GM19438 (cell line): Measurements from ENCODE around the gene ICAM2.
"Not testable (repeated sequence)": the region's sequence is repeated elsewhere in the genome, so short reads cannot be mapped to it uniquely, and the experiment has no call there.

Source experiments
- ATAC-seq: cut with Tn5 transposase; IDR thresholded peaks from one replicate; pipeline ENCODE4 v1.9.1; 2021; ENCODE audit warnings: low read depth; ENCODE audit not compliant: unreplicated experiment

The ICAM2 gene

DNA sequence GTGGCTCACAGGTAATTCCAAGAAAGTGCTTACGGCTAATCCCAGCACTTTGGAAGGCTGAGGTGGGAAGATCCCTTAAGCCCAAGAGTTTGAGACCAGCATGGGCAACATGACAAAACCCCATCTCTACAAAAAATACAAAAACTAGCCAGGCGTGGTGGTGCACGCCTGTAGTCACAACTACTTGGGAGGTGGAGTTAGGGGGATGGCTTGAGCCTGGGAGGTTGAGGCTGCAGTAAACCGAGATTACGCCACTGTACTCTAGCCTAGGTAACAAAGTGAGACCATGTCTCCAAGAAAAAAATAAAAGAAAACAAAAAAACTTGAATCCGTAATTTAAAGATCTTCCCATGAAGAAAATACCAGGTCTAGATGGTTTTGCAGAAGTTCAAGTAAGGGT lies 5.0 kb downstream of the ICAM2 start:
- no peak for ATAC-seq

DNA sequence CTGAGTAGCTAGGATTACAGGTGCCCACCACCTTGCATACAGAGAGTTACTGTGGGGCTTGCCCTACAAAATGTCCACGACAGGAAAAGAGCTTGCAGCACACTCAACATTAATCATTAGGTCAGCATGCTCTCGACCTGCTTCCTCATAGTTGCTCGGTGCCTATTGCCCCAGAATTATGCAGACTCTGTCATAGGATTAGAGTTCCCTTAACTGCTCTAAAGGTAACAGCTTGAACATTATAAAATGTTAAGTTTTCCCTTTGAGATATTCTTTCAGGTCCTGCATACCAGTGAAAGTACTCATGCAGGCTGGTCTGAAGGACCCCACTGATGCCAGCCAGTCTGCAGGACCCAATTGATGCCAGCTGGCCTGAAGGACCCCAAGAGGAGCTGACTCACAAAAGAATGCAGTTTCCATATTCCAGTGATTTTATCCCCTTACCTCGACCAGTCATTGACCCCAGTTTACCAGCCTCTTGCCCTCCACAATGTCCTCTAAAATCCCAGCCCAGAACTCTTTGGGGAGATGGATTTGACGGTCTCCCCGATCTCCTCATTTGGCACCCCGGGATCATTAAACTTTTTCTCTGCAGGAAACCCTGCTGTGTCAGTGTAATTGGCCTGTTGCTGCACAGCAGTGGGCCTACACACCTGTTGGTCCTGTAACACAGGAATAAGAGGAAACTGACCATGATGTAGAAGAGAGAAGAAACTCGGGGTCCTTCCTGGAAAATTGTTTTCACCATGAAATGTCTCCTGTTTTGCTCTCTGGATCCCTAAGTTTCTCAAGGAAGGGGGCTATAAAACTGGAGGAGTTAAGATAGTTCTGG lies 10.6 kb downstream of the ICAM2 start:
- ATAC-seq, result no peak

DNA sequence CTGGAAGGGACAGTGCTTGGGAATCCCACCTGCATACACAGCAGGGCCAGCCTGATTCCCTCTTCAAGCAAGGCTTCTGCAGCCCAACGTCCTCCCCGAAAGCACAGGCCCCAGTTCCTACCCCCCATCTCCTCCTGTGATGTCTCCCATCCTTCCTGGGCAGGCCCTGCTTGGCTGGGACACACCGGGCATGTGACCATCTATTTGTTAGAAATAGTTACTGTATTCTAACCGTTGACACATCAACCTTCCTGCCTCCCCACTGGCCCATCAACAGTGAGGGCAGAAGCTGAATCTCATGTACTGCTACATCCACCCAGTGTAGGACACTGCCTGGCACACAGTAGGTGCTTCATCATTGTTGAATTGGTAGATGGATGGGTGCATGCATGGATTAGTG lies 11.6 kb downstream of the ICAM2 start:
- no peak for ATAC-seq

DNA sequence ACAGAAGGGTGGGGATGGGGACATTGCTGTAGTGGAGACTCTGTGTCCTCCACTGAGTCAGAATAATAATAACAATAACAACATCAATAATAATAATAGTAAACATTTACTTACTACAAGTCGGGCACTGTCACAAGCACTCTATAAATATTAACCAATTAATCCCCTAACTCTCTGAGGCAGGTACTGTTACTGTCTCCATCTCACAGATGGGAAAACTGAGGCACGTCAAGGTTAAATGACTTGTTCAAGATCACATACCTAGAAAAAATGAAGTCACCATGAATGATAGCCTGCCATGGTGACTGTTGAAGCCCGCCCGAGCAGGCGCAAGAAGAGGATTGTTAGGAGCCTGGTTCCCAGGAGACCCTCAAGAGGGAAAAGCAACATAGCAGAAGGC lies 12.1 kb downstream of the ICAM2 start:
- no peak for ATAC-seq

DNA sequence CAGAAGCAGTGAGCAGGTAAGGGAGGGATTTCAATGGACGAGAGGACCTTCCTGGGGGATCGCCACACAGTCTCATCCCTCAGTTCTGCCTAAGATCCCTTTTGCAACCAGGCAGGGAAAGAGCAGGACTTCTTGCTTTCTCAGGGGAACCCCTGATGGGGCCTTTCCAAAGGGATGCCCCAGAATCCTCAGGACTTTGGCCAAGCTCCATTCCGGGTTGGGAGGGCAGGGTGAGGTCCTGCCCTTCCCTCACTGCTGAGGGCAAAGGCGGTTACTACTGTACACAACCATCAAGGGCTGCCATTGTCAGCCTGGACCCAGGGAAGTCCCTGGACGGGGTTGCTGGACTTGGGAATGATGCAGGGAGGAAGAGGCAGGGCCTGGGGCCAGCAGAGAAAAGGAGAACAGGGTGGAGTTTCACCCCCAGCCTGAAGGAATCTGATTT lies 12.6 kb downstream of the ICAM2 start:
- no peak for ATAC-seq

DNA sequence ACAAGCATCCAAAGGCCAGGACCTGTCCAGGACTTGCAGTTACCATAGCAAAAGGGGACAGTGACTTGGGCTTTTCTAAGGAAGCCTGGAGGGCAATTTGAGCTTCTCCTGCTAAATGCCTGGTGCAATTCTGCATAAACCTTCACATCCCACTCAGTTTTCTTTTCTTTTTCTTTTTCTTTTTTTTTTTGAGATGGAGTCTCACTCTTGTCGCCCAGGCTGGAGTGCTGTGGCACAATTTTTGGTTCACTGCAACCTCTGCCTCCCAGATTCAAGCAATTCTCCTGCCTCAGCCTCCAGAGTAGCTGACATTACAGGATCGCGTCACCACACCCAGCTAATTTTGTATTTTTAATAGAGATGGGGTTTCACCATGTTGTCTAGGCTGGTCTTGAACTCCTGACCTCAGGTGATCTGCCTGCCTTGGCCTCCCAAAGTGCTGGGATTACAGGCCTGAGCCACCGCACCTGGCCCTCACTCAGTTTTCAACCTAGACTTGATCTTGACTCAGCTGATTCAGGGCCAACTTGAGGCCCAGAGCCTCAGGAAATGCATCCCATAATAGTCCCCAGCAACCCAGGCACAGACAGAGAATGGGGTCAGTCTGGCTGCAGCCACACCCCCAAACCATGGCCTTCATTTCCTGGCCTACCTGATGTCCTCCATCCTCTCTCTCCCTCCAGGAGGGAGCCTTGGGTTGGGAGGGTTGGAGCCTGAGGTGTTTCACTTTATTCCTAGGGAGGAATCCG lies 13.2 kb downstream of the ICAM2 start:
- ATAC-seq, result not testable (repeated sequence)

DNA sequence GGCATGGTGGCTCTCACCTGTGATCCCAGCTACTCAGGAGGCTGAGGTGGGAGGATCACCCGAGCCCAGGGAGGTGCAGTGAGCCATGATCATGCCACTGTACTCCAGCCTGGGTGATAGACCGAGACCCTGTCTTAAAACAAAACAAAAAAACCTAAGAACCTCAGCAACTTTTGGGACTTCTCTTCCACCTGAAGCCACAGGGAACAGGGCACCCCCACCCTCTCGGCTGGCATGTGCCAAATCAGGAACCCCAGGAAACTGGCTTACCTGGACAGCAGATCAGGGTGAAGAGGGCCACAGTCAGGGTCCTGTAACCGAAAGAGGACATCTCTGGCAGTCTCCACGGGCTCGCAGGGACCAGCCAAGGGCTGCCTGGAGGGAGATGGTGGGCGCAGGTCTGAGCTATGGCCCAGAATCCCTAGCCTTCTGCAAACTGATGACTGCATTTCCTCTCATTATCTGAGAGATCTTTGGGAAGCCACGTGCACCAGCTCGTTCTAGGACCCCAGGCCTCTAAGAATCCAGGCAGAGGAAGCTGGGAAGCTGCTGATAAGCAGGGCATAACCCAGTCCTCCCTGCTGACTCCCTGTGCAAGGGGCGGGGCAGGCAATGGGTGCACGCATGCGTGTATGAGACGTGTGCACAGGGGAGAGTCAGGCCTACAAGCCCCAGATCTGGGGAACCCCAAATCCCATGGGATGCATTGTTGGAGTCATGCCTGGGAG lies 13.9 kb downstream of the ICAM2 start:
- ATAC-seq, result no peak

DNA sequence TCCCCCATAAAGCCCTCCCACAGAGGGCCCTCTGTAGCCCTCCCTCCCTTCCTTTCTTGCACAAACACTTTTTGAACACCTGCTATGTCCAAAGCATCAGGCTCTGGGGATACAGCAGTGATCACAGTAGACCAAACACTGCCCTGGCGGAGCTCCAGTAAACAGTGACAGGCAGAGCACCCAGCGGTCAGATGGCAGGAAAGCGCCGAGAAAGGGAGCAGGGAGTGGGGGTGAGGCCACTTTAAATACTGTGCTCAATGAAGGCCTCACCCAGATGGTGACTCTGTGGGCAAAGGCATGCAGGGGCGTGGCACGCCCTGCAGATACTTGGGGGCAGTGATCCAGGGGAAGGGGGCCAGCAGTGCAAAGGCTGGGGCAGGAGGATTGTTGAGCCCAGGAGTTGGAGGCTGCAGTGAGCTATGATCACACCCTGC lies 14.7 kb downstream of the ICAM2 start:
- ATAC-seq, result no peak

DNA sequence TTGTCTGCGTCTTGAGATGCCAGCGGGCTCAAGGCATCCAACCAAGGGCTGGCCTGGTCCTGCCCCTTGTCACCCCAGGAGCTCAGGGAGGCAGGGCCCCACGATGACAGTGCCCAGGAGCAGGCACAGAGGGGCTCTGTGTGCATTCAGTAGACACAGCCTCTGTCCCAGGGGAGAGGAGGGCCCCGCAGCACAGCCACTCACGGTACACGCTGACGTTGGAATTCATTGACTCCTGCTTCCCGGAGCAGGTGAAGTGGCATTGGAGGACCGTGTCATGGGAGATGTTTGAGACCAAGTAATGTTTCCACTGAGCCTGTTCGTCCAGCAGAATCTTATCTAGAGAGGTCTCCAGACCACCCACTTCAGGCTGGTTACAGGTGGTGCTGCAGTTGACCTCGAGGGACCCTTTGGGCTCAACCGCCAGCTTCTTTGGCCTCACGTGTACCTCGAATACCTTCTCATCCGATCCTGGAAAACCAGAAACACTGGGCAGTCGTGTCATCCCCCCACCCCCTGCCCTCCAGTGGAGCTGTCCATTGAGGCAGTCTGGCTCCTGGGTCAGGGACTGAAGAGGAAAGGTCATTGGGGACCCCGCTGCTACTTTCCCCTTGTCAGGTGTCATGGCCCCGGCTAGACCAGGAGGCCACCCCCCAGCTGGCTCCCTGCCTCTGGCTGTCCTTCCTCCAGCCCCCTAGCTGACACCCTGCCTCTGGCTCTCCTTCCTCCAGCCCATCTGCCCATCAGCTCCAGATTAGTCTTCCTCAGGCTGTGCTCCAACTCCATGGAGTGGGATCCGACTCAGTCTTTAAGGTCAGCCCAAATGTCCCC lies 15.3 kb downstream of the ICAM2 start:
- no peak for ATAC-seq

DNA sequence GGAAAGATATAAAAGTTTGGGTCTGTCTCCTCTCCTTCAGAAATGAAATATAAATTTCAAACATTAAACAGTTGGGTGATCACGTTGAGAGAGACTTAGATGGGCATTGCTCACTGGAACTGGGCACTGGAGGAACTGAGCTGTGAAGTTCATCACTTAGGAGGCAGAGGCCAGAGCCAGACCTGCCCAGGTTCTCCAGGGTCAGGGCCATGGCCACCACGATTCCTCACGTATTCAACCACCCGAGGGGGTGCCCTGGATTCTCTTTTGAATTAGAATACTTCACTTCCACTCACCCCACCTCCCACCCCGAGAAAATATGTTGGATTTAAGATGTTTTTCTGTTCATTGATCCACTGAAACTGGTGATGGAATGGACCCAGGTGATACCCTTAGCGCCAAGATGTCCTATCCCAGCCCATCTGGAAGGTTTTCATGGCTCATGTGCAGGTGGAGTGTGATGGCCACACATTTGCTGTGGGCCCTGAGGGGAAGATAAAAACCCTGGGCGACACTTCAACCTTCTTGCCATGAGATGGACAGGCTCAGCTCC lies 16.1 kb downstream of the ICAM2 start:
- ATAC-seq, result no peak

DNA sequence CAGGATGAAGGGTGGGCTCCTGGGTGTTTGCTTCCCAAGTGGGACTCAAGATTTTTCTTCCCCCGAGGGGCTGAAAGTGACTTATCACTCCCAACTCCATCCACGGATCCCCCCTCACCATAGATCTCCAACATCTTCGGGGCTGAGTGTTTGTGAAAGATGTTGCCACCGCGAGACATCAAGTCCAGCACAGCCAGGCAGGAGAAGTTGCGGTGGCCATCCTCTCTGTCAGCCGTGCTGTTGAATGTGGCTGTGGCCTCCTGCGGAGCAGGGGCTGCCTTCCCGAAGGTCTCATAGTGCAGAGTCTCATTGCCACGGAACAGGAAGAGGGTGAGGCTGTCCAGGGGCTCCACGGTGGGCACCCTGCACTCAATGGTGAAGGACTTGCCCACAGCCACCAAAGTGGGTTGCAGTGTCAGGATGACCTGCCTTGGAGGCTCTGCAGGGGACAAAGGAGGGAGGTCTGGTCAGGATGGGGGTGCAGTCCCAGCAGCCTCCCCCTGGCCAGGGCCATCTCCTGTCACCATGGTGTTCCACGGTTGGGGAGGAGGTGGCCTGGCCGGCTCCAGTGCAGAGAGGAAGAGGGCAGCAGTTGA lies 16.8 kb downstream of the ICAM2 start:
- no peak for ATAC-seq

DNA sequence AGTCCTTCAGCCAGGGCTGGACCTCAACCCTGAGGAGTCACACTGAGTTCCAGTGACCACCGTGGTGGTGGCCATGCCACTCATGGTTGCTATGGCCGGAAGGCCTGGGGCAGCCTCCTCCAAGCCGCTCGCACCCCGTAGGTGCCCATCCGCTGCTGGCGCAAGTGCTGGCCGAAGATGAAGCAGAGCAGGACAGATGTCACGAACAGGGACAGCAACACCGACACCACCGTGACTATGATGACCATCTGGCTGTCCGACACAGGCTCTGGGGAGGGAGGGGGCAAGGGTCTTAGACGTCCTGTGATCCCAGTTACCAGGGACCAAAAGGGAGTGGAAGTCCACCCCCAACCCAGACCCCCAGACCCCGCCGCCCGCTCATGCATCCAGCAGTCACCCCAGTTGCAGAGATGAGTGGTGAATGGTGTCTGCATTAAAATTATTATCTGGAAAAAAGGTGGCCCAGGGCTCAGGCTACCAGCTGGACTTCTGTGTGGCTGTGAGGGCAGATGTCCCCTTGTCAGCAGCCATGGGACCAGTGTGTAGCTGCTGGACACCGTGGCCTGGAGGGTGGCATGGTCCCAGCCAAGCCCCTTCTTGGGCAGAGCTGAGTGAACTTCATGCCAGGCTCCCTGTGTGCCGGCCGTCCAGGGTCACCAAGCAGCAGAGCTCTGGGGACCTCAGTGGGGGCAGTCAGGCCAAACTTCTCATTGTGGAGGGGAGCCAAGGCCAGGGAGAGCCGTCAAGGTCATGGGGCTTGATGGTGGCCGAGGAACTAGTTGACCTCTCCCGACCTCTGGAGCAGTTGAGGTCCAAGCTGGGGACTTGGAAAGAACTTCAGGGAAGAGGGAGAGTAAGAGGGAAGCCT lies 17.5 kb downstream of the ICAM2 start:
- no peak for ATAC-seq

DNA sequence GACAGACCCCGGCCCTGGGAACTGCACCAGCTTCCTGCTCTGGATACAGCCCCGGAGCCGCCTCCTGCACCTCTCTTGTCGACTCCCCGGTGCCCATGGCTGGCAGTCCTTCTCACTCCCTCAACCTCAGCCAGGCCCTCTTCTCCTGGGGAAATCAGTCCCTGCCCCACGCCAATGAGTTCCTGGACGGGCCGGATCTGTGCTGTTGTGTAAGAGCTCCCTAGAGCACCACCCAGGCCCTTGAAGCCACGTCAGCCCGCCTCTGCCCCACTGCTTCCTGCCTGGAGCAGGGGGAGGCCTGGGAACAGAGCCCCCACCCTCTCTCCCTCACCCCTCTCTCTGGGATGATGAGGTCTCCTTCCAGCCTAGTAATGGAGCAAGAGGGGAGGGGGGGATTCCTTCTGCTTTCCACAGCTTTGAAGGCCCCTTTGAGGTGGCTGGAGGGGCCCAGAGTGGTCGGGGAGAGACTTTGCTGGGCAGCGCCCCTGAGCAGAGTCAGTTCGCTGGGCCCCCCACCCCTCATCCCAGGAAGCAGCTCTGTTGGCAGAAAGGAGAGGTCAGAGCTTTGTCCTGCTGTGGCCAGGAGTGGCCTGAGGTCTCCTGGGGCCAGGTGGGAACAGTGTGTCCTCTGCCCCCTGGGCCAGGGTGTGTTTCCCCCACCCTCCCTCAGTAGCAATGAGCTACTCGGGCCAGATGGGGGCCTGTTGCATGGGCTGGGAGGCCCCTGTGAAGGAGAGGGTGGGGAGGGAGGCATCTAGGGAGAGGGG lies 18.5 kb downstream of the ICAM2 start:
- ATAC-seq, result no peak

DNA sequence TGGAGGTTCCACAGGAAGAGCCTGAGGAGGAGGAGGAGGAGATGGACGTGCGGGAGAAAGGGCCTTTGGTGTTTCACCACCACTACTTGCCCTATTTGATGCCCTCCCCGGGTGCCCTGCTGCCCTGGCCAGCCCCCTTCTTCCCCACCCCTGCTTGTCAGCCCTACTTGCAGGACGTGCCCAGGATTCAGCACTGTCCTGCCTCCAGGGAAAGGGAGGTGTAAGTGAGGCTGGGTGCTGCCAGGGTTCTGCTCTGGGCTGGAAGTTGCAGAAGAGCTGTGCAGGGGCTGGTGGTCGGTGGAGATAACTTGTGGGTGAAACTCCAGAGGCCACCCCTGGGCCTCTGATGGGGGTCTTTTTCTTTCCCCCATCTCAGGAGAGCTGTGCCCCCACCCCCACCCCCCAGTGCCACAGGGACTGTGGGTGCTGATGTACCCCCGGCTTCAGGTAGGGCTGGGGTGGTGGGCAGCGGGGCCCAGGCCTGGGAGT lies 19.3 kb downstream of the ICAM2 start:
- ATAC-seq, result no peak

DNA sequence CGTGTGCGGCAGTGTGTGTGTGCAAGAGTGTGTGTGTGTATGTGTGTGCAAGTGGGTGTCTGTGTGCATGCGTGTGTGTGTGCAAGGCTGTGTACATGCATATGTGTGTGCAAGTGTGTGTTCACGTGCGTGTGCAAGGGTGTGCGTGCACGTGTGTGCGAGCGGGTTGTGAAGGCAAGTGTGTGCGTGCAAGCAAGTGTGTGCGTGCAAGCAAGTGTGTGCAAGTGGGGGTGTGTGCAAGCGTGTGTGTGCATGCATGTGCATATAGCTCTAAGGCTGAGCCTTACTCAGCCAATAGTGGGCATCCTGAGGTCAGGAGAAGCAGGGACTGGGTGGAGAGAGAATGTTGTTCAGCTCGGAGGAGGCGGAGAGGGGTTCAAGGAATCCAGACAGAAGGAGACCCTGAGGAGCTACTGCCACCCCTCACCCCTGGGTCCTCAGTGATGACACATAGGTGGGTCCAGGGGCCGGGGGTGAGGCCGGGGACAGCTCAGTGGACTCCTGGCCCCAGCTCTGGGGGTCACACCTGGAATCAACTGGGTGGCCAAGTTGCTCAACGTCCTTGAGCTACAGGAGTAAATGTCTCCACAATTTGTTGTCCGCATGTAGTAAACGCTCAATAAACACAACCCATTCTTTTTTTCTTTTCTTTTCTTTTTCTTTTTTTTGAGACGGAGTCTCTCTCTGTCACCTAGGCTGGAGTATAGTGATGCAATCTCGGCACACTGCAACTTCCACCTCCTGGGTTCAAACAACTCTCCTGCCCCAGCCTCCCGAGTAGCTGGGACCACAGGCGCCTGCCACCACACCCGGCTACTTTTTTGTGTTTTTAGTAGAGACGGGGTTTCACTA lies 20.5 kb downstream of the ICAM2 start:
- ATAC-seq, result no peak

DNA sequence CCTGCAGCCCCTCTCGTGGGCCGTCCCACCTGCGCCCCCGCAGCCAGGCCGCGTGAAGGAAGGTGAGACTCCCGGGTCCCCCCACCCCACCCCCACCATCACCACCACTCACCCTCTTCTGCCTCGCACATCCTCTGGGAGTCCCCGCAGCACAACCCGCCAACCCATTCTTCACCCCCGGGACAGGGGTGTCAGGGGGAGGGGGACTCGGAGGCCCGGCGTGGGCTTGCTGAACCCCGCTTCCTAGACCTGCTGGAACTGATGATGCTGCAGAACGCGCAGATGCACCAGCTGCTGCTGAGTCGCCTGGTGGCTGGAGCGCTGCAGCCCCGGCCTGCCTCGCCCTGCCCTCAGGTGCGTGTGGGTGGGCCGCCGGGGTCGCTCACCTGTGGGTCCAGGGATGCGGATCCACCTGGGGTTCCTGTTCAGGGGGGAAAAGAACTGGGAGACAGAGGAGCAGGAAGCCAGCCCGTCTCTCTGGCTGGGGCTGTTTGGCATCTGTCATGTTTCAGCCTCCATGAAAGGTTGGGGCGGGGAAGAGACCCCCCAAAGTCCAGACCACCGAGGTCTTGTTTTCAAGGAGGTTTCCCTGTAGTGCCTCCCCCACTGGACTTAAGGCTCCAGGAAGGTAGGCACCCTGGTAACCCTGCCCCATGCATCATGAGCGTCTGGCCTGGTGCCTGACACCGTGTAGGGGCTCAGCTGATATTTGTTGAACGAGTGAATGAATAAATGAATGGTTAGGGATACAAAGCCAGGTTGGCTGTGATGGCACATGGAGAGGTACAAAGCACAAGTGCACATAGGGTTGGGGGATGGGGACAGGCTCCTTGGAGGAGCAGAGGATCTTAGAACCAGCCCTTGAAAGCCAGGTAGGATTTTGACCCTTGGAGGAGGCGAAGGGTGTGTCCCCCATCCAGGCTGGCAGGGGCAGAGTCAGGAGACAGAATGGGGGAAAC lies 21.4 kb downstream of the ICAM2 start:
- peak; percentile 20 for ATAC-seq
